Ovary (tissue), 9 donors: ENCODE data around the gene MAL. TPM values are rescaled to one million over a fixed set of nuclear protein-coding genes. Genes with fewer than 3 reads are reported as not detected.

Source experiments
- DNase-seq, 5 donors: peaks; one replicate each; pipeline ENCODE4 v3.0.0-alpha.2; 2019 to 2020
- H3K27ac ChIP-seq, 2 donors: fragments of 200-600 bp; one replicate each; pipeline versions ENCODE4 v1.5.1 to v1.8.0; 2019 to 2022
- H3K27me3 ChIP-seq: fragments of 200-600 bp; one replicate; pipeline ENCODE4 v1.8.0; 2022
- H3K36me3 ChIP-seq: fragments of 200-600 bp; sonication (generic); one replicate; pipeline ENCODE4 v1.5.1; 2019
- H3K4me1 ChIP-seq: one replicate; pipeline ENCODE4 v1.8.1; 2013; ENCODE audit warnings: mild to moderate bottlenecking, moderate library complexity; ENCODE audit not compliant: insufficient read depth
- H3K4me3 ChIP-seq: fragments of 200-600 bp; sonication (generic); one replicate; pipeline ENCODE4 v1.5.1; 2017
- H3K9me3 ChIP-seq, 2 donors: fragments of 200-600 bp in 1 of 2; sonication (generic) in 1 of 2; one replicate each; pipeline versions ENCODE4 v1.5.1 to v1.8.1; 2013 to 2019; ENCODE audit warnings: mild to moderate bottlenecking in 1 of 2, moderate library complexity in 1 of 2
- EP300 ChIP-seq: sonication (generic); formaldehyde crosslinking; IDR thresholded peaks from one replicate; pipeline ENCODE4 v1.6.1; 2017; ENCODE audit warnings: antibody characterized with exemption
- POLR2A ChIP-seq: fragments of 450-650 bp; IDR thresholded peaks from one replicate; pipeline ENCODE4 v1.6.1; 2017; ENCODE audit warnings: antibody characterized with exemption, mild to moderate bottlenecking, moderate library complexity
- WGBS, 3 donors: extraction: QIAGEN DNeasy Blood & Tissue Kit in 1 of 3; methylation state at CpG; one replicate each; pipeline versions ENCODE4 v1.1.5 to v1.1.7; 2013 to 2017; 5-methylcytosine and 5-hydroxymethylcytosine counted together
- intact Hi-C, 4 donors: fragments of 100-400 bp; cut with DNase I; formaldehyde crosslinking; loops; one replicate each; pipeline versions ENCODE4 v1.11.0 to v1.15.1; 2022 to 2023
- polyA plus RNA-seq, 2 donors: library from polyadenylated mRNA; stranded (reverse); fragments of 200-250 nt in 1 of 2; fragments of 350-450 nt in 1 of 2; fragmentation: Illumina TruSeq in 1 of 2; extraction: RNeasy Lipid Tissue Mini Kit (QIAGEN cat#74804) in 1 of 2; gene quantifications; one replicate each; pipeline ENCODE4 v1.2.3, GENCODE V29; 2013 to 2014
- total RNA-seq, 7 donors: library from RNA; depleted of rRNA in 2 of 7; stranded (reverse); fragments of >200 nt in 2 of 7; fragmentation: NEBNext Ultra II Directional in 3 of 7; extraction: Animal tissue kit (Norgen Biotek cat#: 25700) in 3 of 7; gene quantifications; one replicate each; pipeline versions ENCODE4 v1.1.0 to v1.2.4, GENCODE V29; 2016 to 2023
- TF ChIP-seq, protein P1 (sequence below), 3 donors: fragments of 450-650 bp in 2 of 3; fragments of 200-600 bp in 1 of 3; IDR thresholded peaks; one replicate each; pipeline versions ENCODE4 v1.5.1 to v1.8.0; 2016 to 2022; ENCODE audit warnings: antibody characterized with exemption in 3 of 3, mild to moderate bottlenecking in 1 of 3
- donor health status: DM: no; HTN: no; CAD: no; lungs with moderate emphysema.
- donor health status: DM: no; HTN: no; CAD: no.
- donor health status: Bipolar disorder and iron deficiency.
- donor health status: DM: yes; HTN: yes; CAD: no.
- donor health status: DM: no; HTN: no; CAD: no.
- donor health status: DM: yes; HTN: yes; CAD: no.

Gene MAL
- total and polyA plus RNA-seq, 9 donors: 0.45 to 4.7 (median 1.6) TPM; not detected in 2

DNA sequence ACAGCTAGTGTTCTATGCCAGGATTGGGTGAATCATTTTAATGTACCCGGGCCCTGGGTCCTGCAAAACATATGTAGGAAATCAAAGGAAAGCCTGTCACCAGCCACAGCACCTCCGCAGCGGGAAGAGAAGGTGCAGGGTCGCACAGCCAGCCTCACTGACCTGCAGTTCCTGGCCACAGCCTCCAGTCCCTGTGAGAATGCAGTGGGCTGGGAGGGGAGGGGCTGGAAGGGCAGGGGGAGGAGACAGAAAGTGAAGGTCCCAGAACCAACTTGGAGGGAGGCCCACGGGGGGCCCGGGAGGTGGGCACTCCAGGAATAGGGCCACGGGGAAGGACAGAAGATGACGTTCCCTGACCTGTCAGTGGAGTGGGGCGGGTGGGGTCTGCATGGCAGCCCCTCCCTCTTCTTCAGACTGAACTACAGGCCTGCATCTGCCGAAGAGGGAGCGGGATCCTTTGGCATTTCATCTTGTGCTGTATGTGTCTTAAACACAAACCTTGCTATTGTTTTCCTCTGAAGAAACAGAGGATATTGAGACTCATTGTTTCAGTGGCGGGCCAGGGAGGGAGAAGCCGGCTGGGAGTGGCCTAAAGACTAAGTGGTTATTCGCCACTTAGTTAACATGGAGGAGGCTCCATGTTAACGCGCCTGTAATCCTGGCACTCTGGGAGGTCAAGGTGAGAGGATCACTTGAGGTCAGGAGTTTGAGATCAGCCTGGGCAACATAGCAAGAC lies 7.5 kb downstream of the MAL start:
- WGBS, 3 donors: 39 to 51% (median 45%) methylated on average over 16 of the region's 16 CpGs
- no peaks in the 10 kb centered on the region for H3K4me1 ChIP-seq
- no peaks in the 10 kb centered on the region for H3K27me3 ChIP-seq

DNA sequence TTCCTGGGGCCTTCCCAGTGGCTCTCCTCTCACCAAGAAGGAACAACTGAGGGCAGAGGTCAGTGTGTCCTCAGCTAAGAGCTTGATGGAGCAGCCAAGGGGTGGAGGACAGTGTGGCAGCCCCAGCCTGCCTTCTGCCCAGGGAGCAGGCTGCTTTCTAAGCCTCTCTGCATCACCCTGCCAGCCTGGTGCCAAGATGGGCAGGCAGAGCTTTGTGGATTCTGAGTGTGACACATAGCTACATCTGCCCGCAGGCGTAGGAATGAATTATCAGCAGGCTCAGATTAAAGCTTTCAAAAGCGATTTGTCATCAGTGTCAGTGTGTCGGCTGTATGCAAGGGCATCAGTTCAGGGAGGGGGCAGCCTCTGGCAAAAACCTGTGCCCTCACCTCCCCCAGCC lies 8.7 kb downstream of the MAL start:
- intact Hi-C loops: no loop called here
- Histone ChIP-seq H3K4me1 (no peaks in the 10 kb centered on the region), H3K36me3 (no peaks in the 10 kb centered on the region), H3K27me3 (no peaks in the 10 kb centered on the region), H3K4me3 (no peak overlapping the region), H3K9me3 (no peaks in the 10 kb centered on the region), H3K27ac (no peak overlapping the region)
- WGBS, 3 donors: 67 to 86% (median 70%) methylated on average over 4 of the region's 4 CpGs
- TF ChIP-seq EP300 (no peak), POLR2A (no peak)
- TF ChIP-seq, protein P1, sequence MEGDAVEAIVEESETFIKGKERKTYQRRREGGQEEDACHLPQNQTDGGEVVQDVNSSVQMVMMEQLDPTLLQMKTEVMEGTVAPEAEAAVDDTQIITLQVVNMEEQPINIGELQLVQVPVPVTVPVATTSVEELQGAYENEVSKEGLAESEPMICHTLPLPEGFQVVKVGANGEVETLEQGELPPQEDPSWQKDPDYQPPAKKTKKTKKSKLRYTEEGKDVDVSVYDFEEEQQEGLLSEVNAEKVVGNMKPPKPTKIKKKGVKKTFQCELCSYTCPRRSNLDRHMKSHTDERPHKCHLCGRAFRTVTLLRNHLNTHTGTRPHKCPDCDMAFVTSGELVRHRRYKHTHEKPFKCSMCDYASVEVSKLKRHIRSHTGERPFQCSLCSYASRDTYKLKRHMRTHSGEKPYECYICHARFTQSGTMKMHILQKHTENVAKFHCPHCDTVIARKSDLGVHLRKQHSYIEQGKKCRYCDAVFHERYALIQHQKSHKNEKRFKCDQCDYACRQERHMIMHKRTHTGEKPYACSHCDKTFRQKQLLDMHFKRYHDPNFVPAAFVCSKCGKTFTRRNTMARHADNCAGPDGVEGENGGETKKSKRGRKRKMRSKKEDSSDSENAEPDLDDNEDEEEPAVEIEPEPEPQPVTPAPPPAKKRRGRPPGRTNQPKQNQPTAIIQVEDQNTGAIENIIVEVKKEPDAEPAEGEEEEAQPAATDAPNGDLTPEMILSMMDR (IDR thresholded peaks at IDR 0.05): no peak
- DNase-seq: no peak

More for the DNA sequence above, 7.5 kb downstream of the MAL start:
- TF ChIP-seq EP300: no peak
- Histone ChIP-seq H3K36me3 (no peaks in the 10 kb centered on the region), H3K4me3 (no peak overlapping the region), H3K27ac (no peak overlapping the region), H3K9me3 (no peaks in the 10 kb centered on the region)
- intact Hi-C loops: no loop called here
- no peak for DNase-seq

DNA sequence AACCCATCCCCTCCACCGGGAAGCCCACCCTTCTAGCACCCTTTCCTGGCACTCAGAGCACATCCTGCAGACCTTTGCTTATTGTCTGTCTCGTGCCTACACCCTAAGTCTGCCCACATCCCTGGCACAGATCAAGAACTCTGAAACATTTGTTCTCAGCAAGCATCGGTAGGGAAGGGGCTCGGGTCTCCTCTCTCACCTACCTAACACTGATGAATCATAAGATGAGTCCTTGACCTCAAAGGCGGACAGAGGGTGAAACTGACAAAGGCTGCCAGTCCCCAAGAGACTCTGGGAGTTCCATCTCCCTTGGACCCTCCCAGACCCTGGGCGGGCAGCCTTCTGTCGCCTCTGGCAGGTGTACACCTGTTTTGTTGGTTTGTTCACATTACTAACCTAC lies 9.3 kb downstream of the MAL start:
- H3K4me3 ChIP-seq: no peak overlapping the region
- H3K9me3 ChIP-seq: no peaks in the 10 kb centered on the region
- intact Hi-C loops: no loop called here
- TF ChIP-seq EP300 (no peak), POLR2A (no peak)
- TF ChIP-seq, protein P1 (IDR thresholded peaks at IDR 0.05): no peak
- H3K27ac ChIP-seq: no peak overlapping the region
- no peaks in the 10 kb centered on the region for H3K36me3 ChIP-seq
- no peaks in the 10 kb centered on the region for H3K4me1 ChIP-seq
- H3K27me3 ChIP-seq: no peaks in the 10 kb centered on the region
- no peak for DNase-seq
- WGBS, 3 donors: 60 to 80% (median 65%) methylated on average over 7 of the region's 7 CpGs

DNA sequence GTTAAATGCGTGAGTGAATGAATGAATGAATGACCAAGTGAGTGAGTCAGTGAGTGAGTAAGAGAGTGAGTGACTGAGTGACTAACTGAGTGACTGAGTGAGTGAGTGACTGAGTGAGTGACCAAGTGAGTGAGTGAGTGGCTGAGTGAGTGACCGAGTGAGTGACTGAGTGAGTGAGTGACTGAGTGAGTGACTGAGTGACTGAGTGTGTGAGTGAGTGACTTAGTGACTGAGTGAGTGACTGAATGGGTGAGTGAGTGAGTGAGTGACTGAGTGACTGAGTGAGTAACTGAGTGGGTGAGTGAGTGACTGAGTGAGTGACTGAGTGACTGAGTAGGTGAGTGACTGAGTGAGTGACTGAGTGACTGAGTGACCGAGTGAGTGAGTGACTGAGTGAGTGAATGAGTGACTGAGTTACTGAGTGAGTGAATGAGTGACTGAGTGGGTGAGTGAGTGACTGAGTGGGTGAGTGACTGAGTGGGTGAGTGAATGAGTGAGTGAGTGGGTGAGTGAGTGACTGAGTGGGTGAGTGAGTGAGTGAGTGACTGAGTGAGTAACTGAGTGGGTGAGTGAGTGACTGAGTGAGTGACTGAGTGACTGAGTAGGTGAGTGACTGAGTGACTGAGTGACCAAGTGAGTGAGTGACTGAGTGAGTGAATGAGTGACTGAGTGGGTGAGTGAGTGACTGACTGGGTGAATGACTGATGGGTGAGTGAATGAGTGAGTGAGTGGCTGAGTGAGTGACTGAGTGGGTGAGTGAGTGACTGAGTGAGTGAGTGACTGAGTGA lies 11.3 kb downstream of the MAL start:
- 87 to 94% (median 92%) methylated on average over 3 of the region's 3 CpGs for WGBS, 3 donors

More for the DNA sequence above, 11.3 kb downstream of the MAL start:
- intact Hi-C loops: no loop called here
- Histone ChIP-seq H3K27me3 (no peaks in the 10 kb centered on the region), H3K36me3 (no peaks in the 10 kb centered on the region), H3K4me3 (no peak overlapping the region), H3K4me1 (no peaks in the 10 kb centered on the region), H3K9me3 (no peaks in the 10 kb centered on the region), H3K27ac (no peak overlapping the region)
- no peak for TF ChIP-seq EP300
- no peak for TF ChIP-seq POLR2A
- TF ChIP-seq, protein P1 (IDR thresholded peaks at IDR 0.05): no peak
- DNase-seq: no peak
